Mucosa of stomach (tissue), 1 donor: ENCODE measurements around the gene LRR1.
"Not testable (repeated sequence)": the region's sequence is repeated elsewhere in the genome, so short reads cannot be mapped to it uniquely, and the experiment has no call there.

Experiments used
- H3K27me3 ChIP-seq: one replicate; pipeline ENCODE4 v1.7.0; 2013; ENCODE audit warnings: mild to moderate bottlenecking, low read length; ENCODE audit not compliant: control insufficient read depth, insufficient read depth
- H3K36me3 ChIP-seq: one replicate; pipeline ENCODE4 v1.7.0; 2013; ENCODE audit warnings: low read length; ENCODE audit not compliant: control insufficient read depth, insufficient read depth
- H3K4me1 ChIP-seq: one replicate; pipeline ENCODE4 v1.7.0; 2013; ENCODE audit warnings: mild to moderate bottlenecking, low read length; ENCODE audit not compliant: control insufficient read depth, insufficient read depth
- H3K4me3 ChIP-seq: one replicate; pipeline ENCODE4 v1.7.0; 2013; ENCODE audit warnings: low read length
- H3K9ac ChIP-seq: one replicate; pipeline ENCODE4 v1.7.0; 2013; ENCODE audit warnings: mild to moderate bottlenecking, low read length, moderate library complexity
- H3K9me3 ChIP-seq: one replicate; pipeline ENCODE4 v1.7.0; 2013; ENCODE audit warnings: mild to moderate bottlenecking, low read length, moderate library complexity; ENCODE audit not compliant: control insufficient read depth
- donor health status: Pancreatic carcinoma.

Gene LRR1

GRCh38 chr14:49593016-49593415 is 5.7 kb upstream of the LRR1 start:
- no peaks in the 10 kb centered on the region for H3K27me3 ChIP-seq
- H3K4me1 ChIP-seq = peaks cover 8% of the 10 kb centered on the region
- no peaks in the 10 kb centered on the region for H3K9me3 ChIP-seq
- H3K36me3 ChIP-seq = no peaks in the 10 kb centered on the region
- no peak overlapping the region for H3K4me3 ChIP-seq
- no peak overlapping the region for H3K9ac ChIP-seq

DNA sequence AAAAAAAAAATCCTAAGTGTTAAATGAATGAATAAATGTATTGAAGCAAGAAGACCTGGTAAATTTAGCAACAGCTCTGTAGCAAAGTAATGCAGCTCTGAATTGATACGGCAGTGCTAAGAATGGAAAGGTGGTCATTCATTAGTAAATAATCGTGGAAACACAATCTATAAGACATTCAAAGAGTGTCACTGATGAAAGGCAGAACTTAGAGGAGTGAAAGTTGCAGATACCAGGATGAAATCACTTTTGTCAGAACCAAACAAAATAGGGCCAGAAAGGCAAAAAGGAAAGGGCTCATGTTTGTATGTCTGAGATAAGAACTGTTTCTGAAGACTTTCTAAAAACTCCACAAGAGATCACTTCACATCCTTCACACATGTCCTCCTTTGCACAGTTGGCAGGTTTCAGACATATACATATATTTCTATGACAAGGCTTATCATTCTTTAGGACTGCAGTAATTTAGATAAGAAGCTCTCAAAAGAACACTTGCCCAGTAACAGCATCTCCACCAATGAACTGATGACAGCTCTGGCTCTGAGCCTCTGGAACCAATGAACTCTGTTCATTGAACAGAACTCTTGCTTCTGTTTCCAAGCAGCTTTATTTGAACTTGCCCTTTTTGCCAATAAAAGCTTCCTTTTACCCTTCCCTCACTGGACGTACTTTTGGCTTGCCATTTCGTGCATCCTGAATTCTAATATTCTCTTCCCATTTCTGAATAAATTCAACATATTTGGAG is 4.2 kb upstream of the LRR1 start:
- Histone ChIP-seq H3K27me3 (no peaks in the 10 kb centered on the region), H3K4me3 (no peak overlapping the region), H3K9me3 (no peaks in the 10 kb centered on the region), H3K4me1 (peaks cover 8% of the 10 kb centered on the region), H3K9ac (no peak overlapping the region), H3K36me3 (no peaks in the 10 kb centered on the region)

DNA sequence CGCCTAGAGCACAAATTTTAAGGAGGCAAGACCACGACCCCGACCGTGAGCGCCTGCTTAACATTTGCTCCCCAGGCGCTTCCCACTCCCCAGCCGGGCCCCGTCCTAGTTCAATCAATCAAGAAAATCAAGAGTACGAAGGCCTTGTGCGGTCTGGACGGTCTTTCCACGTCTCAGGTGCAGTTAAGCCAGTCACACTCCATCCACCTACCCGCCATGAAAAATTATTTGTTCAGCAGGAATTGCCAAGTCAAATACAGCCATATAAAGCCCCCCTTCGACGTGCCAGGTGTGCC is 603 bp upstream of the LRR1 start:
- peak overlapping the region; percentile 97 for H3K9ac ChIP-seq
- no peaks in the 10 kb centered on the region for H3K27me3 ChIP-seq
- H3K9me3 ChIP-seq = no peaks in the 10 kb centered on the region
- peak overlapping the region; percentile 89 for H3K4me3 ChIP-seq
- H3K4me1 ChIP-seq = peaks cover 7% of the 10 kb centered on the region
- H3K36me3 ChIP-seq = no peaks in the 10 kb centered on the region

DNA sequence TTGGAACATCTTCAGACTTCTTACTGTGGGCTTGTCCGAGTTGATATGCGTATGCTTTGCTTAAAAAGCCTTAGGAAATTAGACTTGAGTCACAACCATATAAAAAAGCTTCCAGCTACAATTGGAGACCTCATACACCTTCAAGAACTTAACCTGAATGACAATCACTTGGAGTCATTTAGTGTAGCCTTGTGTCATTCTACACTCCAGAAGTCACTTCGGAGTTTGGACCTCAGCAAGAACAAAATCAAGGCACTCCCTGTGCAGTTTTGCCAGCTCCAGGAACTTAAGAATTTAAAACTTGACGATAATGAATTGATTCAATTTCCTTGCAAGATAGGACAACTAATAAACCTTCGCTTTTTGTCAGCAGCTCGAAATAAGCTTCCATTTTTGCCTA is 8.8 kb downstream of the LRR1 start:
- H3K4me3 ChIP-seq = no peak overlapping the region
- H3K9ac ChIP-seq = no peak overlapping the region
- no peaks in the 10 kb centered on the region for H3K4me1 ChIP-seq
- no peaks in the 10 kb centered on the region for H3K36me3 ChIP-seq
- no peaks in the 10 kb centered on the region for H3K9me3 ChIP-seq
- no peaks in the 10 kb centered on the region for H3K27me3 ChIP-seq

- Histone ChIP-seq H3K27me3 (no peaks in the 10 kb centered on the region), H3K9me3 (no peaks in the 10 kb centered on the region), H3K4me1 (no peaks in the 10 kb centered on the region), H3K9ac (no peak overlapping the region), H3K36me3 (no peaks in the 10 kb centered on the region), H3K4me3 (no peak overlapping the region)
These were observed 13.5 kb downstream of the LRR1 start for GRCh38 chr14:49612251-49612650.

- H3K4me1 ChIP-seq = no peaks in the 10 kb centered on the region
- H3K4me3 ChIP-seq = no peak overlapping the region
- H3K9me3 ChIP-seq = no peaks in the 10 kb centered on the region
- H3K9ac ChIP-seq = no peak overlapping the region
- no peaks in the 10 kb centered on the region for H3K27me3 ChIP-seq
- no peaks in the 10 kb centered on the region for H3K36me3 ChIP-seq
These were observed 13.9 kb downstream of the LRR1 start for GRCh38 chr14:49612671-49613070.

DNA sequence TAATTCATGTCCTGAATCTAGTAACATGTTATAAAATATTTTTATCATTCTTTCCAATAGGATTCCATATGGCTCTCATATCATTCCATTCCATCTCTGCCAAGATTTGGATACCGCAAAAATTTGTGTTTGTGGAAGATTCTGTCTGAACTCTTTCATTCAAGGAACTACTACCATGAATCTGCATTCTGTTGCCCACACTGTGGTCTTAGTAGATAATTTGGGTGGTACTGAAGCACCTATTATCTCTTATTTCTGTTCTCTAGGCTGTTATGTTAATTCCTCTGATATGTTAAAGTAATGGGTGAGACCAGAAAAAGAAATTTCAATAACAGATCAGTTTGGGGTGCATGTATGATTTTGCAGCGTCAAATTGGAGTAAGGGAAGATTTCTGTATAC is 15.5 kb downstream of the LRR1 start:
- H3K27me3 ChIP-seq = no peaks in the 10 kb centered on the region
- H3K36me3 ChIP-seq = no peaks in the 10 kb centered on the region
- H3K9ac ChIP-seq = no peak overlapping the region
- no peak overlapping the region for H3K4me3 ChIP-seq
- no peaks in the 10 kb centered on the region for H3K4me1 ChIP-seq
- H3K9me3 ChIP-seq = no peaks in the 10 kb centered on the region

GRCh38 chr14:49615776-49616175 is 17.0 kb downstream of the LRR1 start:
- Histone ChIP-seq H3K36me3 (no peaks in the 10 kb centered on the region), H3K4me1 (no peaks in the 10 kb centered on the region), H3K27me3 (no peaks in the 10 kb centered on the region), H3K9me3 (no peaks in the 10 kb centered on the region), H3K9ac (no peak overlapping the region), H3K4me3 (no peak overlapping the region)

DNA sequence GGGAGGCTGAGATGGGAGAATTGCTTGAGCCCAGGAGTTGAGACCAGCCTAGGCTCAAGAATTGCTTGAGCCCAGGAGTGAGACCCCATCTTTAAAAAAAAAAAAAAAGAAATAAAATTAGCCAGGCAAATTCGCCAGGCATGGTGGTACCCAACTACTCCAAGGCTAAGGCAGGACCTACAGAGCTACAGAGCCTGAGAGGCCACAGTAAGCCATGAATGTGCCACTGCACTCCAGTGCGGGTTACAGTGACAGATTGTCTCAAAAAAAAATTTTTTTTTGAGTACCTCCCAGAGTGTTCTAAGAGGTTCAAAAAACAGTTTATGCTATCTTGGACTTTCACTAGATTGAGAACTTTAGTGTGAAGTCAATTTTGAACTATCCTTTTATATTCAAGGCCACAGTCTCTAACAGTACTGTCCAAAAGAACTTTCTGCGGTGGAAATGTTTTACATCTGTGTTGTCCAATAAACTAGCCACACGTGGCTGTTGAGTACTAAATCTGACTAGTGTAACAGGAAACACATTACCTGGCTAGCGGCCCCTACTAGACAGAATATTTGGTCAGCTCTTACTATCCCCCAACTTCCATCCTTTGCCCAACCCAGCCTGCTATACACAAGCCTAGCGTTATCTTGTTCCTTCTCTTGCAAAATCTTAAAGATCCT is 19.2 kb downstream of the LRR1 start:
- no peak overlapping the region for H3K9ac ChIP-seq
- no peaks in the 10 kb centered on the region for H3K4me1 ChIP-seq
- no peak overlapping the region for H3K4me3 ChIP-seq
- no peaks in the 10 kb centered on the region for H3K36me3 ChIP-seq
- no peaks in the 10 kb centered on the region for H3K9me3 ChIP-seq
- no peaks in the 10 kb centered on the region for H3K27me3 ChIP-seq

- peak overlapping the region; percentile 95 for H3K9ac ChIP-seq
- H3K36me3 ChIP-seq, H3K27me3 ChIP-seq, H3K9me3 ChIP-seq, H3K4me1 ChIP-seq: not testable (repeated sequence)
- peak overlapping the region; percentile 74 for H3K4me3 ChIP-seq
These were observed 20.5 kb downstream of the LRR1 start for GRCh38 chr14:49619273-49619672.

DNA sequence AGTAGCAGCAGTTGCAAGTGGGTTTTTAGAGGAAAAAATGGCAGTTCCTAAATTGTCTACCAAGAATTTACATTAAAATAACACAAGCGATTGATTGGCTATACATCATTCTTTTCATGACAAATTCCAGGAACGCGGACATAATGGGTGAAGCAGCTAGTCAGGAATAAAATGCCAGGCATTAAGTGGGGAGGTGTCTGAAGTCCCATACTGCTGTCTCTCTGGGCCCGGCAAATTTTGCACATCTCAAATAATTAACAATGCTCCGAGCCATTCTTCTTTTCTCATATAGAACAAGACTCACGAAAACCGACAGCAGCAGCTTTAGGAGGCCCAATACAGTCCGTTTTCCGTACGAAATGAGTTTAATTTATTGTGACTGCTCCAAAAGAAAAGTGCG is 21.0 kb downstream of the LRR1 start:
- Histone ChIP-seq H3K4me3 (peak overlapping the region; percentile 74), H3K36me3 (no peaks in the 10 kb centered on the region), H3K27me3 (no peaks in the 10 kb centered on the region), H3K4me1 (peaks cover 6% of the 10 kb centered on the region), H3K9me3 (no peaks in the 10 kb centered on the region), H3K9ac (peak overlapping the region; percentile 95)

DNA sequence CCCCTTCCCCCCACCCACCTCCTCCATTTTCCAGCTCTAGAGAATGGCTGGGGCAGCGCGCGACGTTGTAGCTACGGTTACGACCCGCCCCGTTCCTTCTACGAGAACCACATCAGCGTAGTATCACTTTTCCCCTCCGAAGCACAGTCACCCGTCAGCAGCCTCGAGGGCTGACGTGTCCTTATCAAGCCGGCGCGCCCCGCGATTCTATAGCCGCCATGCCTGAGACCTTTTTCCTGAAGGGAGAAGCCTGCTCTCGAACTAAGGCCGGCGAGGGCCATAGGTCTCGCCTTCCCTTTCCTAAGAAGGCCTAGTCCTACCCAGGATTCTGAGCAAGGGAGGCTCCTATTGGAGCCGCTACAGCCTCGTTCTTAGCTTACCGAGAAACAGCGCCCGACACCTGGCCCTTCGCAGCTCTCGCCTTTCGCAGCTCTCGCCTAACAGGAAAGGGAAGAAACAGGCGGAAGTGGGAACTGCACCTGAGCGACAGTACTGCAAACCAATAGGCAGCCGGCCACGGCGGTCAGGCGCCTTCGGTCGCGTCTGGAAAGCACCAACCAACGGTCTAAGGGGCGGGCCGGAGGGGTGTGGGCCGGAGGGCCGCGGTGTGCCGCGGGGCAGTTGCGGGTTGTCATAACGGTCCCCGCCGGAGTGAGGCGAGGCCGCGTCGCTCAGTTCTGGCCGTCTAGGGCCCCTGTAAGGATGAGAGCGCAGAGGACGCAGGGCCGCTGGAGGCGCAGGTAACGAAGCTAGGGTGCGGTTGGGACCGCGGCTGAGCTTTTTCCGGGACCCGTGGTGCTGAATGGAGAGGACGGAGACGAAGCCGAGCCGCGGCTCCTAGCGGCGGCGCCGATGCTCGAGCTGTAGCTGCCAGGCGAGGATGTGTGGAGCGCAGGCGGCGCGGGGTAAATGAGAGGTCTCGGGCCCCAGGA is 21.7 kb downstream of the LRR1 start, which contains the start of the genes MGAT2 and RPL36AL:
Gene MGAT2, plus strand, starts transcription at position 618 of the 932 bp plus-strand sequence. CDS start 470 bp downstream, outside the sequence.
Gene RPL36AL, minus strand, starts transcription at position 445 of the 932 bp plus-strand sequence. CDS start 1,522 bp downstream, outside the sequence.
- peak within 1 kb of the TSS; percentile 74 for H3K4me3 ChIP-seq
- H3K36me3 ChIP-seq = no peaks in the 10 kb centered on the region
- peaks cover 6% of the 10 kb centered on the region for H3K4me1 ChIP-seq
- no peaks in the 10 kb centered on the region for H3K9me3 ChIP-seq
- H3K9ac ChIP-seq = peak within 1 kb of the TSS; percentile 95
- H3K27me3 ChIP-seq = no peaks in the 10 kb centered on the region
